Activated CD8-positive, alpha-beta T cell treated with anti-CD3 and anti-CD28 coated beads for 36 hours (primary cell): ENCODE results near the gene MINDY2. TPM values are rescaled to one million over a fixed set of nuclear protein-coding genes. Genes with fewer than 3 reads are reported as not detected.
"Not testable (repeated sequence)": the region's sequence is repeated elsewhere in the genome, so short reads cannot be mapped to it uniquely, and the experiment has no call there.

Experiments
- ATAC-seq: fragments of 200-7000 bp; cut with Tn5 transposase; one replicate; pipeline ENCODE4 v1.10.0; 2021; ENCODE audit warnings: mild to moderate bottlenecking, moderate library complexity
- CTCF ChIA-PET: fragments of 350-600 bp; sonication (Branson Sonifier 250); formaldehyde crosslinking; loops from one replicate; lab custom pipeline; 2021; ENCODE audit warnings: antibody characterized with exemption; lab: Charles Lee
- POLR2A ChIA-PET: fragments of 350-600 bp; sonication (Branson Sonifier 250); formaldehyde crosslinking; loops from one replicate; lab custom pipeline; 2021; ENCODE audit warnings: antibody characterized with exemption; lab: Charles Lee
- DNase-seq: peaks from one replicate; pipeline ENCODE4 v3.0.0-alpha.2; 2020
- H3K27ac Mint-ChIP-seq: one replicate; pipeline ENCODE4 v1.8.0; 2021; ENCODE audit warnings: mild to moderate bottlenecking, mixed read lengths
- H3K27me3 Mint-ChIP-seq: one replicate; pipeline ENCODE4 v1.8.0; 2021; ENCODE audit warnings: mixed read lengths
- H3K36me3 Mint-ChIP-seq: one replicate; pipeline ENCODE4 v1.8.0; 2021; ENCODE audit warnings: low read depth, mixed read lengths
- H3K4me1 Mint-ChIP-seq: one replicate; pipeline ENCODE4 v1.8.0; 2021; ENCODE audit warnings: low read depth, mixed read lengths
- H3K4me3 Mint-ChIP-seq: one replicate; pipeline ENCODE4 v1.8.0; 2021; ENCODE audit warnings: mild to moderate bottlenecking, moderate library complexity, mixed read lengths
- H3K9me3 Mint-ChIP-seq: one replicate; pipeline ENCODE4 v1.8.0; 2021; ENCODE audit warnings: mixed read lengths
- CTCF ChIP-seq: fragments of 200-600 bp; IDR thresholded peaks from one replicate; pipeline ENCODE4 v1.8.0; 2022; ENCODE audit warnings: antibody characterized with exemption, mild to moderate bottlenecking
- intact Hi-C: fragments of 100-400 bp; cut with micrococcal nuclease; formaldehyde crosslinking; loops from one replicate; pipeline ENCODE4 v1.10.0; 2022
- total RNA-seq, 2 experiments: library from RNA; stranded (reverse); gene quantifications; one replicate each; pipeline ENCODE4 v1.2.3, GENCODE V29; 2021

The MINDY2 gene
- total RNA-seq, 2 experiments from 2014 or later: 9.0 to 10.3 TPM

GRCh38 chr15:58842713-58843396 lies 71.8 kb downstream of the MINDY2 start:
- POLR2A ChIA-PET: no interaction called here
- CTCF ChIA-PET: interaction anchor here (0.8 kb wide), 1 partner anchor 71 kb away, joined by 4 read pairs; the partner anchor contains the start of gene MINDY2

DNA sequence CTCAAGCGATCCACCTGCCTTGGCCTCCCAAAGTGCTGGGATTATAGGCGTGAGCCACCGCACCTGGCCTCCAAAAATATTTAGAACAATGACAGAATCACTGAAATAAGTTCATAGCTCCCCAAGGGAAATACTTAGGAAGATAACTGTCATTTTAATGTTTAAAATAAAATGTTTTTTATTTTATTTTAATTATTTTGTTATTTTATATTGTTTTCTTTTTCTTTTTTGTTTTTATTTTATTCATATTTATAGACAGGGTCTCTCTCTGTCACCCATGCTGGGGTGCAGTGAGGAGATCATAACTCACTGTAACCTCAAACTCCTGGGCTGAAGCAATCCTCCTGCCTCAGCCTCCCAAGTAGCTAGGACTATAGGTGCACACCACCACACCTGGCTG lies 80.1 kb downstream of the MINDY2 start:
- H3K36me3 Mint-ChIP-seq: peaks cover 11% of the 10 kb centered on the region
- H3K27ac Mint-ChIP-seq, H3K9me3 Mint-ChIP-seq, DNase-seq, intact Hi-C loops, POLR2A ChIA-PET, H3K27me3 Mint-ChIP-seq, H3K4me3 Mint-ChIP-seq, CTCF ChIA-PET, ATAC-seq, H3K4me1 Mint-ChIP-seq: not testable (repeated sequence)

More at GRCh38 chr15:58842713-58843396, 71.8 kb downstream of the MINDY2 start:
- H3K27me3 Mint-ChIP-seq: no peaks in the 10 kb centered on the region
- no peaks in the 10 kb centered on the region for H3K4me1 Mint-ChIP-seq
- no peak for TF ChIP-seq CTCF
- no peak for DNase-seq
- H3K36me3 Mint-ChIP-seq: peaks cover 9% of the 10 kb centered on the region
- intact Hi-C loops: no loop called here
- H3K27ac Mint-ChIP-seq: no peak overlapping the region
- no peak overlapping the region for H3K4me3 Mint-ChIP-seq
- no peak for ATAC-seq
- no peaks in the 10 kb centered on the region for H3K9me3 Mint-ChIP-seq

DNA sequence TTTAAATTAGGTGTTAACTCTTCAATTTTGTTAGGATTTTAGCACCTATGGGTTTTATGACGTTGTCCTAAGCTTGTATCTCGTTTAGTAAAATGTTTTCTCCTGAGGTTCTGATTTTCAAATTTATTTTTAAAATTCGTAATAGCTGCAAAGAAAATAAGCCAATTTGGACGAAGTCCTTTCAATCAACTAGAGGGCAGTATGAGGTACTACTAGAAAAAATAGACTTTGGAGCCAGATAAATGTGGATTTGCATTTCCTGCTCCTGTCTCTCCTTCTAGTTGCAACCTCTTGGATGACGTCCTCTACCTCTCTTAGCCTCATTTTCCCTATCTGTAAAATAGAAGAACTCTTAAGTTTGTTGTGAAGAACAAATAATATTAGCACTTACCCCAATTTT lies 81.2 kb downstream of the MINDY2 start:
- ATAC-seq: no peak
- Mint-ChIP-seq H3K27ac (no peak overlapping the region), H3K4me3 (no peak overlapping the region), H3K9me3 (no peaks in the 10 kb centered on the region), H3K27me3 (no peaks in the 10 kb centered on the region), H3K4me1 (no peaks in the 10 kb centered on the region), H3K36me3 (peaks cover 10% of the 10 kb centered on the region)
- DNase-seq: no peak
- intact Hi-C loops: no loop called here
- TF ChIP-seq CTCF: no peak
- CTCF ChIA-PET: interaction anchor here (1.0 to 1.4 kb wide), 2 partner anchors 13 to 27 kb away, joined by 3 to 4 read pairs; no protein-coding TSS in a partner anchor
- POLR2A ChIA-PET: no interaction called here

DNA sequence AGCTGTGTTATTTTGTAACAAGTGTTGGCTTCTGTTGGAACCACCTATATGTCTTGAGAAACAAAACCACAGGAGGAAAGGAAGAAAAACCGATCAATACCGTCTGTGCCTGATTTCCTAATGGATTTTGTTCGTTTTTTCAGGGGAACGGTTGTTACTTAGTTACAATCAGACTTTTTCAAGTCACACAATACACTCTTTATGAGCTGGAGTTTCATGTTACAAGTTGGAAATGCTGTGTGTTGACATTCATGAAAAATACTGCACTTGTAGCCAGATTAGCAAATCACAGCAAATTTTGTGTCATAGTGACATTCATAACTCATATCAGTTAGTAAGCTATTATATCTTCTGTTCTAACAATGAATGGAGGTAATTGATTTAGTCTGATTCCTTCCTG lies 83.5 kb downstream of the MINDY2 start:
- no peaks in the 10 kb centered on the region for H3K4me1 Mint-ChIP-seq
- no peaks in the 10 kb centered on the region for H3K9me3 Mint-ChIP-seq
- no peak for TF ChIP-seq CTCF
- H3K4me3 Mint-ChIP-seq: no peak overlapping the region
- peaks cover 1% of the 10 kb centered on the region for H3K36me3 Mint-ChIP-seq
- intact Hi-C loops: no loop called here
- POLR2A ChIA-PET: interaction anchor here (1.0 kb wide), 1 partner anchor 11 kb away, joined by 4 read pairs; no protein-coding TSS in a partner anchor
- no peaks in the 10 kb centered on the region for H3K27me3 Mint-ChIP-seq
- DNase-seq: no peak
- CTCF ChIA-PET: interaction anchor here (1.2 kb wide), 1 partner anchor 31 kb away, joined by 3 read pairs; no protein-coding TSS in a partner anchor
- no peak for ATAC-seq
- H3K27ac Mint-ChIP-seq: no peak overlapping the region

DNA sequence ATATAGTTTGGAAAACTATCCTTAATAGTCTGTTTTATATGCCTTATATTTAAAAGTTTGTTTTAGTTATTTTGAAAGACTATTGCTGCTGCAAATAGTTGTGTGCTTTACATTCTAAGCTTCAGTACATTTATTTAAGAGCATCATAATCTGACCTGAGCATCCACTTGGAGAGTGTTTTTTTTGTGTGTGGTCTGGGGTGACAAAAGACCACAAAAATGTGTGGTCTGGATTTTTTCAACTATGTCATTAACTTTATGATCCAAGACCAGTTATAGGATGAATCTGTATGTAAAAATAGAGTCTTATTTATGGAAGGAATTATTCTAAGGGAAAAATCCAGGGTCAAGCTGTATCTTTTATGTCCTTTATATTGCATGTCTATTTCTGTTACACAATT lies 85.0 kb downstream of the MINDY2 start:
- no peak for DNase-seq
- intact Hi-C loops: no loop called here
- H3K4me1 Mint-ChIP-seq: no peaks in the 10 kb centered on the region
- no peak overlapping the region for H3K27ac Mint-ChIP-seq
- no peaks in the 10 kb centered on the region for H3K27me3 Mint-ChIP-seq
- ChIA-PET CTCF (no interaction called here), POLR2A (no interaction called here)
- no peak for ATAC-seq
- TF ChIP-seq CTCF: no peak
- peaks cover 1% of the 10 kb centered on the region for H3K36me3 Mint-ChIP-seq
- H3K9me3 Mint-ChIP-seq: no peaks in the 10 kb centered on the region
- H3K4me3 Mint-ChIP-seq: no peak overlapping the region

GRCh38 chr15:58856621-58857020 lies 85.5 kb downstream of the MINDY2 start:
- ATAC-seq, H3K4me1 Mint-ChIP-seq, H3K4me3 Mint-ChIP-seq, H3K27ac Mint-ChIP-seq, H3K9me3 Mint-ChIP-seq, H3K36me3 Mint-ChIP-seq, CTCF ChIA-PET, intact Hi-C loops, DNase-seq, H3K27me3 Mint-ChIP-seq, POLR2A ChIA-PET: not testable (repeated sequence)
